MM.1S (cell line): ENCODE results near the gene ASZ1.

Experiments used
- DNase-seq: peaks from one replicate; pipeline ENCODE4 v3.0.0-alpha.2; 2015
- H2AFZ ChIP-seq: fragments of 300-600 bp; sonication (generic); 2 replicates; pipeline ENCODE4 v1.6.0; 2016; ENCODE audit warnings: antibody characterized with exemption, low read length
- H3F3A ChIP-seq: fragments of 300-600 bp; sonication (generic); 2 replicates; pipeline ENCODE4 v1.6.1; 2016; ENCODE audit warnings: mild to moderate bottlenecking, antibody characterized with exemption, low read length, moderate library complexity, mixed read lengths; ENCODE audit not compliant: insufficient read depth
- H3K27ac ChIP-seq: fragments of 300-600 bp; sonication (generic); 2 replicates; pipeline ENCODE4 v1.5.1; 2016; ENCODE audit warnings: mild to moderate bottlenecking, low read length
- H3K27me3 ChIP-seq: fragments of 300-600 bp; sonication (generic); replicated peaks from 2 replicates; pipeline ENCODE4 v1.6.0; 2016; ENCODE audit warnings: low read length; ENCODE audit not compliant: insufficient read depth
- H3K36me3 ChIP-seq: fragments of 300-600 bp; sonication (generic); replicated peaks from 2 replicates; pipeline ENCODE4 v1.6.1; 2016; ENCODE audit warnings: mild to moderate bottlenecking, low read length, mixed read lengths; ENCODE audit not compliant: insufficient read depth
- H3K4me1 ChIP-seq: fragments of 300-600 bp; sonication (generic); 2 replicates; pipeline ENCODE4 v1.6.1; 2016; ENCODE audit warnings: low read length, mixed read lengths
- H3K4me2 ChIP-seq: fragments of 300-600 bp; sonication (generic); 2 replicates; pipeline ENCODE4 v1.6.0; 2016; ENCODE audit warnings: low read depth, low read length
- H3K4me3 ChIP-seq: fragments of 300-600 bp; sonication (generic); 2 replicates; pipeline ENCODE4 v1.5.1; 2016; ENCODE audit warnings: low read length, mixed read lengths
- H3K79me2 ChIP-seq: fragments of 300-600 bp; sonication (generic); 2 replicates; pipeline ENCODE4 v1.6.1; 2016; ENCODE audit warnings: mixed run types, low read length, mixed read lengths
- H3K9ac ChIP-seq: fragments of 300-600 bp; sonication (generic); 2 replicates; pipeline ENCODE4 v1.6.1; 2016; ENCODE audit warnings: low read length, mixed read lengths
- H3K9me2 ChIP-seq: fragments of 300-600 bp; sonication (generic); replicated peaks from 2 replicates; pipeline ENCODE4 v1.6.1; 2016; ENCODE audit warnings: mild to moderate bottlenecking, low read length, mixed read lengths; ENCODE audit not compliant: insufficient read depth
- H3K9me3 ChIP-seq: fragments of 300-600 bp; sonication (generic); replicated peaks from 2 replicates; pipeline ENCODE4 v1.6.1; 2016; ENCODE audit warnings: mild to moderate bottlenecking, low read length, mixed read lengths; ENCODE audit not compliant: insufficient read depth
- H4K20me1 ChIP-seq: fragments of 300-600 bp; sonication (generic); 2 replicates; pipeline ENCODE4 v1.6.1; 2016; ENCODE audit warnings: mild to moderate bottlenecking, low read length, moderate library complexity, mixed read lengths; ENCODE audit not compliant: insufficient read depth
- CTCF ChIP-seq: fragments of 300-600 bp; sonication (generic); IDR thresholded peaks from 2 replicates; pipeline ENCODE4 v1.5.1; 2016; ENCODE audit warnings: antibody characterized with exemption, low read length, mixed read lengths
- EZH2 ChIP-seq: fragments of 300-600 bp; sonication (generic); optimal IDR thresholded peaks from 2 replicates; pipeline ENCODE3; 2017; ENCODE audit warnings: low read depth, mild to moderate bottlenecking, antibody characterized with exemption, low read length, mixed read lengths
- EZH2phosphoT487 ChIP-seq: fragments of 300-600 bp; sonication (generic); IDR thresholded peaks from 2 replicates; pipeline ENCODE4 v1.6.1; 2018; ENCODE audit warnings: antibody characterized with exemption, low read length

ASZ1 gene

GRCh38 chr7:117386110-117386706 lies 41.1 kb downstream of the ASZ1 start:
- Histone ChIP-seq H4K20me1 (no peaks in the 10 kb centered on the region), H2AFZ (no peak overlapping the region), H3K9ac (no peak overlapping the region), H3K79me2 (no peaks in the 10 kb centered on the region), H3K4me1 (peaks cover 14% of the 10 kb centered on the region), H3K4me2 (no peak overlapping the region), H3F3A (no peaks in the 10 kb centered on the region), H3K27me3 (no peaks in the 10 kb centered on the region), H3K9me3 (no peaks in the 10 kb centered on the region), H3K36me3 (no peaks in the 10 kb centered on the region), H3K9me2 (no peaks in the 10 kb centered on the region), H3K27ac (no peak overlapping the region), H3K4me3 (no peak overlapping the region)
- no peak for TF ChIP-seq EZH2phosphoT487
- TF ChIP-seq CTCF, result no peak
- no peak for DNase-seq

- Histone ChIP-seq H3K4me2 (no peak overlapping the region), H3K9ac (no peak overlapping the region), H4K20me1 (no peaks in the 10 kb centered on the region)
Measured at GRCh38 chr7:117385363-117386109, 41.8 kb downstream of the ASZ1 start.

GRCh38 chr7:117384688-117385362 lies 42.5 kb downstream of the ASZ1 start:
- no peak overlapping the region for H3K4me2 ChIP-seq
- no peaks in the 10 kb centered on the region for H3K27me3 ChIP-seq
- H3K4me3 ChIP-seq, result no peak overlapping the region

More at GRCh38 chr7:117385363-117386109, 41.8 kb downstream of the ASZ1 start:
- DNase-seq, result peak; percentile 79
- no peaks in the 10 kb centered on the region for H3K27me3 ChIP-seq
- no peaks in the 10 kb centered on the region for H3K79me2 ChIP-seq
- H3F3A ChIP-seq, result no peaks in the 10 kb centered on the region
- H3K4me3 ChIP-seq, result no peak overlapping the region
- no peak overlapping the region for H3K27ac ChIP-seq
- no peaks in the 10 kb centered on the region for H3K36me3 ChIP-seq
- no peaks in the 10 kb centered on the region for H3K9me3 ChIP-seq
- TF ChIP-seq EZH2phosphoT487 (no peak), CTCF (peak; percentile 81)
- no peak overlapping the region for H2AFZ ChIP-seq
- no peaks in the 10 kb centered on the region for H3K9me2 ChIP-seq
- peaks cover 15% of the 10 kb centered on the region for H3K4me1 ChIP-seq

More at GRCh38 chr7:117384688-117385362, 42.5 kb downstream of the ASZ1 start:
- Histone ChIP-seq H3K79me2 (no peaks in the 10 kb centered on the region), H4K20me1 (no peaks in the 10 kb centered on the region), H2AFZ (no peak overlapping the region), H3K27ac (no peak overlapping the region), H3K4me1 (peaks cover 15% of the 10 kb centered on the region), H3F3A (no peaks in the 10 kb centered on the region), H3K9me2 (no peaks in the 10 kb centered on the region), H3K36me3 (no peaks in the 10 kb centered on the region), H3K9ac (no peak overlapping the region), H3K9me3 (no peaks in the 10 kb centered on the region)
- no peak for DNase-seq
- no peak for TF ChIP-seq EZH2phosphoT487
- TF ChIP-seq CTCF, result no peak
- TF ChIP-seq EZH2, result no peak
